Measurements from ENCODE around the gene SLC30A1.

- TF ChIP-seq CTCF (IDR thresholded peaks at IDR 0.05), result no peak
- no peak for TF ChIP-seq POLR2A (IDR thresholded peaks at IDR 0.05)
Observed at GRCh38 chr1:211535346-211535745, 43.6 kb downstream of the SLC30A1 start.

All from adrenal gland (tissue), 5 donors.